Hematopoietic multipotent progenitor cell (in vitro differentiated cells): ENCODE measurements around the gene TXNL4A. TPM values are rescaled to one million over a fixed set of nuclear protein-coding genes. Genes with fewer than 3 reads are reported as not detected.
"Not testable (repeated sequence)": the region's sequence is repeated elsewhere in the genome, so short reads cannot be mapped to it uniquely, and the experiment has no call there.

Experiments used
- DNase-seq, 3 donors: peaks; one replicate each; pipeline ENCODE4 v3.0.0-alpha.2; 2011 to 2015; ENCODE audit warnings: low read depth in 2 of 3, low spot score in 2 of 3
- total RNA-seq: library from RNA; depleted of rRNA; stranded (reverse); fragments of >200 nt; gene quantifications from one replicate; pipeline ENCODE4 v1.2.3, GENCODE V29; 2012

Gene TXNL4A
- total RNA-seq, 1 donor, result 37.4 TPM

GRCh38 chr18:79965119-79965902 is 23.1 kb downstream of the TXNL4A start:
- DNase-seq, result peak; percentile 23 to 63 (median 48)

- peak; percentile 37 to 83 (median 78) for DNase-seq
These were observed 23.8 kb downstream of the TXNL4A start, which contains the start of gene HSBP1L1 for GRCh38 chr18:79964330-79965118. Gene HSBP1L1, plus strand, starts transcription at chr18:79964643. Its CDS starts 93 bp downstream, at chr18:79964736.

- DNase-seq, result no peak
These were observed 24.6 kb downstream of the TXNL4A start for GRCh38 chr18:79963658-79964329.

GRCh38 chr18:79962835-79963657 is 25.3 kb downstream of the TXNL4A start:
- peak in 1 of 3 donors; percentile 29 for DNase-seq

GRCh38 chr18:79962311-79962710 is 26.1 kb downstream of the TXNL4A start:
- DNase-seq, result no peak

- DNase-seq, result peak in 1 of 3 donors; percentile 17
These were observed 26.7 kb downstream of the TXNL4A start for GRCh38 chr18:79961527-79962291.

- no peak for DNase-seq
These were observed 27.3 kb downstream of the TXNL4A start for GRCh38 chr18:79960921-79961526.

- DNase-seq, result not testable (repeated sequence)
These were observed 28.1 kb downstream of the TXNL4A start for GRCh38 chr18:79960161-79960801.

- no peak for DNase-seq
These were observed 29.4 kb downstream of the TXNL4A start for GRCh38 chr18:79958981-79959380.

- DNase-seq, result no peak
These were observed 32.1 kb downstream of the TXNL4A start for GRCh38 chr18:79956276-79956675.

GRCh38 chr18:79955302-79956075 is 32.9 kb downstream of the TXNL4A start:
- DNase-seq, result no peak

GRCh38 chr18:79954791-79955190 is 33.6 kb downstream of the TXNL4A start:
- no peak for DNase-seq

GRCh38 chr18:79953971-79954651 is 34.3 kb downstream of the TXNL4A start:
- no peak for DNase-seq

GRCh38 chr18:79952996-79953559 is 35.3 kb downstream of the TXNL4A start:
- no peak for DNase-seq

- no peak for DNase-seq
These were observed 35.8 kb downstream of the TXNL4A start for GRCh38 chr18:79952456-79952995.

GRCh38 chr18:79951545-79952455 is 36.6 kb downstream of the TXNL4A start, which contains the start of gene SLC66A2:
Gene SLC66A2, minus strand, starts transcription at chr18:79951653. Its CDS starts 727 bp downstream, at chr18:79950926.
- DNase-seq, result peak; percentile 83 to 85 (median 85)
